HG03135 (cell line): ENCODE data around the gene USP40.

ENCODE experiments used
- ATAC-seq: cut with Tn5 transposase; IDR thresholded peaks from one replicate; pipeline ENCODE4 v1.9.1; 2021; ENCODE audit warnings: mild to moderate bottlenecking, moderate library complexity; ENCODE audit not compliant: unreplicated experiment

The USP40 gene

GRCh38 chr2:233463586-233463985 is 103.0 kb downstream of the USP40 start:
- no peak for ATAC-seq

GRCh38 chr2:233462826-233463470 is 103.6 kb downstream of the USP40 start:
- no peak for ATAC-seq

DNA sequence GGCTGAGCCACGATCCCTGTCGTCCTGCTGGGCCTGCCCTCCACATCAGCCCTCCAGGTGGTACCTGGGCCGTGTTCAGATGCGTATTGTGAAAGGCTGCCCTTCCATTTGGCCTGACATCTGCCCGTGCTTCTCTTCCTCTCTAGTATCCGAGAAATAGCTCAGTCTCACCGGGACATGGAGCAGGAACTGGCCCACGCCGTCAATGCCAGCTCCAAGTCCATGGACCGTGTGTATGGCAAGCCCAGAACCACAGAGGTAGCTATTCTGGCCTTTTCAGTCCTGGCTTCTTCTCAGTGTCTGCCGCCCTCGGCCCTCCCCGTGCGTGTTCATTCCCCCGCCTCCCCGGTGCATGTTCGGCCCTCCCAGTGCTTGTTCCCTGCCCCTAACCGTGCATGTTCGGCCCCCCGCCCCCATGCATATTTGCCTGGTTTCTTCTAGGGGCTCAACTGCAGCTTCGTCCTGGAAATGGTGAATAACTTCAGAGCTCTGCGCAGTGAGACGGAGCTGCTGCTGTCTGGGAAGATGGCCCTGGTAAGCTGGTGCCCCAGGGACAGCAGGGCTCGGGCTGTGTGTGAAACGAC is 104.3 kb downstream of the USP40 start:
- no peak for ATAC-seq

DNA sequence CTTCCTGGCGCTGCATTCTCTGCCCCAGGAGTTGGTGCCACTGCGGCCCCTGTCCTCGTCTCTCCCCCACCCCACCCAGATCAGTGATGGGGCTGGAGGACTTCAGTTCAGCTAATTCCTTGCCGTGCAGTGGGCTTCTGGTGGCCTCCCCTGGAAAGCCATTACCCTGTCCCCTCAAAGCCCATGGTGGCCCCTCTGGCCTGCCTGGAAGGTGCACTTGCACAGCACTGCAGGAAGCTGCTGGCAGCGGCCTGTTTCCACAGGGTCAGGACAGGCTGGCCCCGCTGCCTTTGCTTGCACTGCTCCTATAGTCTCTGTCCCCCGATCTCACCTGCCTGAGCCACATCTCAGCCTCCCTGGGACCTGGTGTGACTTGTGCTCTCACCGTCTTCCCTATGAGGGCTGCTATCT is 105.1 kb downstream of the USP40 start:
- ATAC-seq: no peak

GRCh38 chr2:233460726-233461441 is 105.7 kb downstream of the USP40 start:
- no peak for ATAC-seq

DNA sequence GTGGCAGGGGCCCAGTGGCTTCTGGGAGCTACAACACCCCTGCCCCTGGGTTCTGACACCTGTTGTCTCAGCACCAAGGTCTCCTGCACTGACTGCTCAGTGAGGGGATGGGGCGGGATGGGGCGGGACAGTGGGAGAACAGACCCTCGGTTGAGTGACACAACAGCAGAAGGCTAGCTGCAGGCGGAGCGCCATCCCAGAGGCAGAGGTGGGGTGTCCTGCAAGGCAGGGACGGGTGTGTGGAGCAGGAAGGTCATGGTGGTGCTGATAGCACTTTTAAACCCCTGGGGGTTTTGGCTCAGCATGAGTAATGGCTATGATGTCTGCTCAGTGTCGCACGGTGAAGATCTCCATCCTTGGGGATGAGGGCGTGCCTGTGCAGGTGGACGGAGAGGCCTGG is 107.2 kb downstream of the USP40 start:
- ATAC-seq: no peak

DNA sequence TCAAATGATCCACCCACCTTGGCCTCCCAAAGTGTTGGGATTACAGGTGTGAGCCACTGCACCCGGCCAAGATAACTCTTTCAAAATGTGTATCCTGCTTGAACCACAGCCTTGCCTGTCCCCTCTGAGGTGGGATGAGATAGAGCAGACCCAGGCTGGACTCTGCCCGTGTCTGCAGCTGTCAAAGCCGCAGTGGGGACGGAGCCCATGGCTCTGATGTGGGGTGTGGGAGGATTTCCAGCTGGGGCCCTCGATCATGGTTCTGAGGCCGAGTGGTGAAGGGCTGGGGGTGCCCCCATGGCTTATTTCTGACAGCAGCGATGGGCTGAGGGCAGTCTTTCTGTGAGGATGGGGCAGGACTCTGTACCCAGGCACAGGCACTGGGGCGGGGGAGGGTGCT is 107.8 kb downstream of the USP40 start:
- no peak for ATAC-seq

GRCh38 chr2:233458031-233458610 is 108.5 kb downstream of the USP40 start:
- ATAC-seq: no peak

DNA sequence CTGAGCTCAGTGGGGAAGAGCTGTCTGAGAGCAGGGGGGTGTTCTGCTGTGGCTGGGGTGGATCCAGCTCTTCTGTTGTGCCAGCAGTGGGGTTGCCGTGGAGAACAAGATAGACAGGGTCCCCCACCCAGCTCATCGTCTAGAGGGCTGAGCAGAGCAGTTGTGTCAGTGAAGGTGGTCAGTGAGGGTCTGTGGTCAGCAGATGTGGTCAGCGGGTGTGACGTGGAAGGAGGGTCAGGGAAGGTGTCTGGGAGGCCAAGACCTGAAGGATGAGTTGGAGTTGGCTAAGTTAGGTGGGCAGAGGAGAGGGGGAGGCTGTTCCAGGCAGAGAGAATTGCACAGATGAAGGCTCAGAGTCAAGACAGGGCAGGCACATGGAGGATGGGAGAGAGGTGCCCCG is 109.2 kb downstream of the USP40 start:
- ATAC-seq: no peak

DNA sequence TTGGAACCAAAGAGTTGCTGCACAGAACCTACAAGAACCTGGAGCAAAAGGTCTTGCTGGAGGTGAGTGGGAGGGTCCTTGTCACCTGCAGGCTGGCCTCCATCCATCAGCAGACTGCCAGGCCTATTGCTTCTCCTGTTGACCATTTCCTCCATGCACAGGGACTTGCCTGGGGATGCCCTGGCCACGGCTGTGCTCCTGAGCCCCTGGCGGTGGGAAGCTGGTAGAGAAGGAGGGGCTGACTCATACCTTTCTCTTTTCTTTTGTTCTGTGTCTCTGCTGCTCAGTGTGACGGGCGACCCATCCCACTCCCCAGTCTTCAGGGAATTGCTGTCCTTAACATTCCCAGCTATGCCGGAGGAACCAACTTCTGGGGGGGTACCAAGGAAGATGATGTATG is 109.6 kb downstream of the USP40 start:
- no peak for ATAC-seq

- no peak for ATAC-seq
Measured at GRCh38 chr2:233456111-233456510, 110.5 kb downstream of the USP40 start.

GRCh38 chr2:233455491-233455890 is 111.1 kb downstream of the USP40 start:
- ATAC-seq: no peak

- no peak for ATAC-seq
Measured at GRCh38 chr2:233455006-233455405, 111.6 kb downstream of the USP40 start.

- no peak for ATAC-seq
Measured at GRCh38 chr2:233453916-233454315, 112.7 kb downstream of the USP40 start.

- ATAC-seq: no peak
Measured at GRCh38 chr2:233453111-233453915, 113.3 kb downstream of the USP40 start.

DNA sequence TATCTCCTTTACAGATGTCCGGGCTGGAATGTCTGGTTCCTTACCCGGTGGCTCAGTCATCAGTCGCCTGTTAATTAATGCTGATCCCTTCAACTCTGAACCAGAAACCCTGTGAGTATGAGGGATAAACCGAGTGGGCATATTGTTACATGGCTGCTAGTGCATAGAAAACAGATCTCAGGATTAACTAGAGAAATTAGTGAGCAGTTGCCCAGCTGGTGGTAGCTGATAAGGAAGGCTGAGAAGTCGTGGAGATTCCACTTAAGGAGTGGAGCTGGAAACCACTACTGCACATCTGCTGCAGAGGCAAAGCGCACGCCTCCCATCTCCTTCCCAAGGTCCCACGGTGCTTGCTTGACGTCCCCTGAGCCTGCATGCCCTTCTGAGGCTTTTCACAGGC is 114.6 kb downstream of the USP40 start:
- no peak for ATAC-seq

- no peak for ATAC-seq
Measured at GRCh38 chr2:233450864-233451575, 115.6 kb downstream of the USP40 start.

DNA sequence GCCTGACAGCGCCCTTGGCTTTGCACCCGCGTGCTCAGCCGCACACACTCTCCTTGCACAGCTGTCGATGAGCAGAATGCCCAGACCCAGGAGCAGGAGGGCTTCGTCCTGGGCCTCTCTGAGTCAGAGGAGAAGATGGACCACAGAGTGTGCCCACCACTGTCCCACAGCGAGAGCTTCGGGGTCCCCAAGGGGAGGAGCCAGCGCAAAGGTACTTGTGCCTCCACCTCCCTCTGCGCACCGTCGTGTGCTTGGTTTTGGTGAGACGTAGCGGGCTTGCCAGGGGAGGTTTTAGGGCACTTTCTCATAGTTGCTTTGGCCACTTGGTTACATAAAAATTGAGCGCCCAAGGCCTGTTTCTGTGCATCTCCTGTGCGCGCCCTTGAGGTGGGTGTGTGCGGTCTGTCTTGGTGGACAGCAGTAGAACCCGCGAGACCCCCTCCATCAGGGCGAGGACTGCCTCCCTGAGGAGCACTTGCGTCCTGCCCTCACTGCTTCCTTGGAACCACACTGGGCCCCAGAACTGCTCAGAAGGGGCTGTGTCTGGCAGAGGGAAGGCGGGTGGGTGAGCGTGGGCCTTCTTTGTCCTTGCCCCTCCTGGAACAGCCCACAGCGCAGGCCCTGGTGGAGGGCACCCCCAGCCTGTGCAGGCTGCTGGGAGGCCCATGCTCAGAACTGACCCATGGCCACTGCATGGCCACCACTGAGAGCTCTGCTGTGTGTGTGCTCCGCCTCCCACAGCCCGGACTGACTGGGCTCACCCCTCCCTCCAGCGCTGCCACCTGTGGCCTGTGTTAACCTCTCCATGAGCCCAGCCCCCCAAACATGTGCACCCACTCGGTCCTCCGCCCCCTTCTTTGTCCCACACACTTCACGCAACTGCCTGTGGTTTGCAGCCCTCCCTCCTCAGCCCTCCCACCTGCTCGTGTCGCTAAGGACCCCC is 116.4 kb downstream of the USP40 start:
- ATAC-seq: no peak

- no peak for ATAC-seq
Measured at GRCh38 chr2:233449081-233449901, 117.3 kb downstream of the USP40 start.
